ENCODE data around the gene SPEG. TPM values are rescaled to one million over a fixed set of nuclear protein-coding genes. Genes with fewer than 3 reads are reported as not detected.

SPEG gene
- total and polyA plus RNA-seq, 7 donors = 6.0 to 321 (median 123) TPM

DNA sequence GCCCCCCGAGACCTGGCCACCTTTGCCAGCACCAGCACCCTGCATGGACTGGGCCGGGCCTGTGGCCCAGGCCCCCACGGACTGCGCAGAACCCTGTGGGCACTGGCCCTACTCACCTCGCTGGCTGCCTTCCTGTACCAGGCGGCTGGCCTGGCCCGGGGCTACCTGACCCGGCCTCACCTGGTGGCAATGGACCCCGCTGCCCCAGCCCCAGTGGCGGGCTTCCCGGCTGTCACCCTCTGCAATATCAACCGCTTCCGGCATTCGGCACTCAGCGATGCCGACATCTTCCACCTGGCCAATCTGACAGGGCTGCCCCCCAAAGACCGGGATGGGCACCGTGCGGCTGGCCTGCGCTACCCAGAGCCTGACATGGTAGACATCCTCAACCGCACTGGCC lies 80.2 kb downstream of the SPEG start:
- H3K4me1 ChIP-seq = peaks cover 0 to 13% (median 8%) of the 10 kb centered on the region in 4 donors
- intact Hi-C loops (cut with DNase I) = no loop called here
- H3K36me3 ChIP-seq = no peaks in the 10 kb centered on the region
- no peak for DNase-seq
- no peak for TF ChIP-seq EP300 (IDR thresholded peaks at IDR 0.05)
- no peak for TF ChIP-seq POLR2AphosphoS5 (IDR thresholded peaks at IDR 0.05)
- TF ChIP-seq, protein P1, sequence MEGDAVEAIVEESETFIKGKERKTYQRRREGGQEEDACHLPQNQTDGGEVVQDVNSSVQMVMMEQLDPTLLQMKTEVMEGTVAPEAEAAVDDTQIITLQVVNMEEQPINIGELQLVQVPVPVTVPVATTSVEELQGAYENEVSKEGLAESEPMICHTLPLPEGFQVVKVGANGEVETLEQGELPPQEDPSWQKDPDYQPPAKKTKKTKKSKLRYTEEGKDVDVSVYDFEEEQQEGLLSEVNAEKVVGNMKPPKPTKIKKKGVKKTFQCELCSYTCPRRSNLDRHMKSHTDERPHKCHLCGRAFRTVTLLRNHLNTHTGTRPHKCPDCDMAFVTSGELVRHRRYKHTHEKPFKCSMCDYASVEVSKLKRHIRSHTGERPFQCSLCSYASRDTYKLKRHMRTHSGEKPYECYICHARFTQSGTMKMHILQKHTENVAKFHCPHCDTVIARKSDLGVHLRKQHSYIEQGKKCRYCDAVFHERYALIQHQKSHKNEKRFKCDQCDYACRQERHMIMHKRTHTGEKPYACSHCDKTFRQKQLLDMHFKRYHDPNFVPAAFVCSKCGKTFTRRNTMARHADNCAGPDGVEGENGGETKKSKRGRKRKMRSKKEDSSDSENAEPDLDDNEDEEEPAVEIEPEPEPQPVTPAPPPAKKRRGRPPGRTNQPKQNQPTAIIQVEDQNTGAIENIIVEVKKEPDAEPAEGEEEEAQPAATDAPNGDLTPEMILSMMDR (IDR thresholded peaks at IDR 0.05) = no peak
- no peak for TF ChIP-seq POLR2A (IDR thresholded peaks at IDR 0.05)
- H3K9me3 ChIP-seq = no peaks in the 10 kb centered on the region
- H3K4me3 ChIP-seq = no peak overlapping the region
- H3K27ac ChIP-seq = no peak overlapping the region
- peaks cover 6 to 50% (median 9%) of the 10 kb centered on the region in 3 donors for H3K27me3 ChIP-seq
- 87 to 91% methylated on average over 21 of the region's 21 CpGs for WGBS, 2 donors

DNA sequence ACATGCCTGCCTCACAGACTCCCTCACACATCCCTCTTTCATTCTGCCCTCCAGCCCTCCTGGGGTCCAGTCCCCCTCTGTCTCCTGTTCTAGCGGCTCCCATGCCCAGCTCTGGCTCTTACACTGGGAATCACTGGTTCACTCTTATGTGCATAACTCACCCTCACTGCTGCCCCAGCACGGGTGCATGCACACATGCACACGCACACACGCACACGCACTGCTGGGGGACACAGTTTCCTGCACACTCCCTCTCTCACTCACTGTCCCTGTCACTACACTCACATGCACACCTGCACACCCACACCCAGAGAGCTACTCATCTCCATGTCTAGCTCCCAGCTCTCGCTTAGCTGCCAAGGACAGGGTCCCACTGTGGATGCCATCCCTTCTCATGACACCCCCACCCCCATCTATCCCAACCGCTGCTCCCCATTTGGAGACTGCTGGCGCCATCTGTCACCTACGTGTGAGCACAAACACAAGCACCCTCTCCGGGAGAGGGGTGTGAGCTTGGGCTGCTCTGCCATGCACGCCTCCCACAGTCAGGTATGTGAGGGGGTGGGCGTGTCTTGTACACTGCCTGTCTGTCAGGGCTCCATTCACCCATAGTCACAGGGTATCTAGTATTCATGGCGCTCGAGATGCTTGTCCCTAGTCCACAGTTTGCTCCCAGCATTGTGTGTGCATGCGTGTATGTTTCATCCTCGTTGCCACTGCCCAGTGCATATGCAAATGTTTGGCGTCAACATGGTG lies 81.4 kb downstream of the SPEG start:
- no peak for DNase-seq
- WGBS, 2 donors = 48 to 69% methylated on average over 17 of the region's 17 CpGs
- peaks cover 2 to 39% (median 4%) of the 10 kb centered on the region in 3 donors for H3K27me3 ChIP-seq

DNA sequence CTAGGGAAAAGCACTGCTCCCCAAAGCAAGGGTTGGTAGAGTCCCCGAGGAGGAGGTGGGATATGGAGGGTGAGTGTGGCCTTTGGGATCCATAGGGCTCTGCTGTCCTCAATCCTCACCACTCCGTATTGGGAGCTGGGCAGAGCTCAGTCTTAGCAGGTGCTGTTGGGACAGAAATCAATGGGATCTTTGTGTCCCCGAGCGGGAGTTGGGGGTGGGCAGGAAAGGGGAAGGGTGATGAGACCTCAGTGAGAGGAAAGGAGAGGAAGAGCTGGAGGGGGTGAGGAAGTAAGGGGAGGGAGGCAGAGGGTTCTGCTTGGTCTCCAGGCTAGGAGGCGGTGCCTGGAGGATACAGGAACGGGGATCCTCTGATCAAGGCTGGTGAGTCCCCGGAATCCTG lies 82.2 kb downstream of the SPEG start:
- TF ChIP-seq POLR2A (IDR thresholded peaks at IDR 0.05) = no peak
- TF ChIP-seq POLR2AphosphoS5 (IDR thresholded peaks at IDR 0.05) = no peak
- no peak for TF ChIP-seq EP300 (IDR thresholded peaks at IDR 0.05)
- TF ChIP-seq, protein P1 (IDR thresholded peaks at IDR 0.05) = no peak
- H3K4me1 ChIP-seq = peaks cover 0 to 17% (median 14%) of the 10 kb centered on the region in 4 donors
- WGBS, 2 donors = 50 to 59% methylated on average over 7 of the region's 7 CpGs
- no peaks in the 10 kb centered on the region for H3K9me3 ChIP-seq
- no peak overlapping the region for H3K4me3 ChIP-seq
- H3K27ac ChIP-seq = no peak overlapping the region
- no peaks in the 10 kb centered on the region for H3K36me3 ChIP-seq
- H3K27me3 ChIP-seq = peaks cover 0 to 31% (median 4%) of the 10 kb centered on the region in 3 donors
- DNase-seq = no peak
- intact Hi-C loops (cut with DNase I) = no loop called here

More for the DNA sequence above, 81.4 kb downstream of the SPEG start:
- Histone ChIP-seq H3K9me3 (no peaks in the 10 kb centered on the region), H3K36me3 (no peaks in the 10 kb centered on the region), H3K4me3 (no peak overlapping the region), H3K27ac (no peak overlapping the region), H3K4me1 (peaks cover 0 to 9% (median 5%) of the 10 kb centered on the region in 4 donors)
- TF ChIP-seq EP300 (IDR thresholded peaks at IDR 0.05) = no peak
- no peak for TF ChIP-seq POLR2A (IDR thresholded peaks at IDR 0.05)
- no peak for TF ChIP-seq POLR2AphosphoS5 (IDR thresholded peaks at IDR 0.05)
- TF ChIP-seq, protein P1 (IDR thresholded peaks at IDR 0.05) = no peak
- intact Hi-C loops (cut with DNase I) = no loop called here

DNA sequence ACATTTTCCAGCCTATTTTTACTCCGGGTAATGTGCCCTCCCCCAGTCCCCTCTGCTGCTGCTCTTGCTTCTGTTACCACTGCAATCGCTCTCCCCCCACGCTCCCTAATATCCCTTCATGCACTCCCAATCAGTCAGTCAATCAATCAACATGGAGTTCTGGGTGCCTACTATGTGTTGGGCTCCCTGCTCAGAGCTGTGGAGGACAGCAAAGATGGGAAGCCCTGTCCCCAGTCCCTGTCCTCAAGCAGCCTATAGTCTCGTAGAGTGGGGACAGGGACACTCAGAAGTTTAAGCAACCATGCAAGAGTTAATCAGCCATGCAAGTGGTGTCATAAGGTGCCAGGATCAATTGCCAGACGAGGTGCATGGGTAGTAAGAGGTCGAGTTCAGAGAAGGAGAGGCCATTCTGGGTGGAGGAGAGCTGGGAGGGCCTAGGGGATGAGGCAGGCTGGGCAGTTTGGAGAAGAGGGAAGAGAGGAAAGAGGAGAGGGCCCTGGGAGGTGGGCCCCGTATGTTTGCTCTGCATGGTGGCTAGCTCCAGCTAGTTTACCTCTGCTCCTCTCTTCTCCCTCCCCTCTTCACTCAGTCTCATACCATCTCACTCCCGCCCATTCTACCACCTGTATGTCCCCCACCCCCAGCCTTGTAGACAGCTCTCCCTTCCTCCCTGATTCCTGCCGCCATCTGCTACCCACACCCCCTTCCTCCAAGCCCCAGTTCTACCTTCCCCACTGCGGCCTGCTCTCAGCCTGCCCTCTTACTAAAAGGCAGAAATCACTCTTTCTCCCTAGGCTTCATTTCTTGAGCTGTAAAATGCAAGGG lies 83.5 kb downstream of the SPEG start:
- no peak overlapping the region for H3K27ac ChIP-seq
- peaks cover 0 to 29% (median 4%) of the 10 kb centered on the region in 3 donors for H3K27me3 ChIP-seq
- H3K4me3 ChIP-seq = no peak overlapping the region
- H3K36me3 ChIP-seq = no peaks in the 10 kb centered on the region
- peaks cover 0 to 30% (median 26%) of the 10 kb centered on the region in 4 donors for H3K4me1 ChIP-seq
- DNase-seq = no peak
- TF ChIP-seq EP300 (IDR thresholded peaks at IDR 0.05) (no peak), POLR2AphosphoS5 (IDR thresholded peaks at IDR 0.05) (no peak), POLR2A (IDR thresholded peaks at IDR 0.05) (no peak)
- TF ChIP-seq, protein P1 (IDR thresholded peaks at IDR 0.05) = no peak
- intact Hi-C loops (cut with DNase I) = no loop called here
- 52 to 65% methylated on average over 10 of the region's 10 CpGs for WGBS, 2 donors
- H3K9me3 ChIP-seq = no peaks in the 10 kb centered on the region

Measured in sigmoid colon (tissue), 7 donors.